K562 (cell line): Measurements from ENCODE around the gene IRAK3. TPM values are rescaled to one million over a fixed set of nuclear protein-coding genes. Genes with fewer than 3 reads are reported as not detected.

Experiments
- ATF3 ChIP-seq, 2 experiments: fragments of 450-650 bp in 1 of 2; sonication (generic) in 1 of 2; formaldehyde crosslinking in 1 of 2; IDR thresholded peaks in 1 of 2; conservative IDR thresholded peaks in 1 of 2; 2 replicates each; pipeline versions ENCODE4 v1.6.1 to v1.8.1; 2016 to 2023; ENCODE audit warnings: mild to moderate bottlenecking in 2 of 2, moderate library complexity in 2 of 2, inconsistent platforms in 1 of 2, missing genetic modification reagents in 1 of 2
- ATF7 ChIP-seq: fragments of 450-650 bp; IDR thresholded peaks from 2 replicates; pipeline ENCODE4 v1.7.1; 2014; ENCODE audit warnings: mild to moderate bottlenecking, moderate library complexity
- CUX1 ChIP-seq: fragments of 200-800 bp; sonication (Bioruptor generic); IDR thresholded peaks from 2 replicates; pipeline ENCODE4 v1.6.1; 2016; ENCODE audit warnings: missing genetic modification characterization, missing compliant biosample characterization
- ETV5 ChIP-seq: sonication (generic); formaldehyde crosslinking; IDR thresholded peaks from 2 replicates; pipeline ENCODE4 v1.4.0; 2020; ENCODE audit warnings: low read depth, mild to moderate bottlenecking, missing genetic modification reagents
- NR1H2 ChIP-seq: sonication (generic); formaldehyde crosslinking; IDR thresholded peaks from 2 replicates; pipeline ENCODE4 v1.4.0; 2020; ENCODE audit warnings: mild to moderate bottlenecking, missing genetic modification reagents
- polyA plus RNA-seq, 8 experiments: library from polyadenylated mRNA; depleted of rRNA in 4 of 8; stranded (reverse) in 5 of 8; unstranded in 3 of 8; fragments of >200 nt; fragmentation: Nextera tagmentation in 2 of 8; fragmentation: Illumina TruSeq in 1 of 8; extraction: Ambion mirVana in 2 of 8; extraction: Trizol in 1 of 8; gene quantifications; 2 replicates each; pipeline versions ENCODE4 v1.2.1 to v1.2.3, GENCODE V29; 2011 to 2014; ENCODE audit warnings: inconsistent platforms in 1 of 8, missing spikeins in 1 of 8
- total RNA-seq, 7 experiments: library from RNA; depleted of rRNA in 6 of 7; stranded (reverse); fragments of >200 nt in 6 of 7; fragmentation: Illumina TruSeq in 2 of 7; extraction: Trizol in 2 of 7; gene quantifications; 2 replicates each; pipeline versions ENCODE4 v1.2.1 to v1.2.3, GENCODE V29; 2011 to 2021; ENCODE audit warnings: low replicate concordance in 1 of 7
- TF ChIP-seq, protein P1 (sequence below), 2 experiments: IDR thresholded peaks; 2 replicates each; pipeline ENCODE4 v1.6.1; 2012; ENCODE audit warnings: improper control_type of control experiment in 2 of 2, low read depth in 2 of 2, low read length in 2 of 2, borderline replicate concordance in 1 of 2
- TF ChIP-seq, protein P2 (sequence below): fragments of 200-800 bp; sonication (Bioruptor generic); IDR thresholded peaks from 2 replicates; pipeline ENCODE4 v1.6.1; 2017; ENCODE audit warnings: missing genetic modification characterization, missing compliant biosample characterization

Gene IRAK3
- total and polyA plus RNA-seq, 9 of the 15 experiments (the other 6 are each of a cell fraction or from before 2014, with no cell fraction given), result 0.06 to 0.09 (median 0.07) TPM; not detected in 6

GRCh38 chr12:66239295-66239694 is 50.3 kb downstream of the IRAK3 start (continued):
- TF ChIP-seq, protein P1, sequence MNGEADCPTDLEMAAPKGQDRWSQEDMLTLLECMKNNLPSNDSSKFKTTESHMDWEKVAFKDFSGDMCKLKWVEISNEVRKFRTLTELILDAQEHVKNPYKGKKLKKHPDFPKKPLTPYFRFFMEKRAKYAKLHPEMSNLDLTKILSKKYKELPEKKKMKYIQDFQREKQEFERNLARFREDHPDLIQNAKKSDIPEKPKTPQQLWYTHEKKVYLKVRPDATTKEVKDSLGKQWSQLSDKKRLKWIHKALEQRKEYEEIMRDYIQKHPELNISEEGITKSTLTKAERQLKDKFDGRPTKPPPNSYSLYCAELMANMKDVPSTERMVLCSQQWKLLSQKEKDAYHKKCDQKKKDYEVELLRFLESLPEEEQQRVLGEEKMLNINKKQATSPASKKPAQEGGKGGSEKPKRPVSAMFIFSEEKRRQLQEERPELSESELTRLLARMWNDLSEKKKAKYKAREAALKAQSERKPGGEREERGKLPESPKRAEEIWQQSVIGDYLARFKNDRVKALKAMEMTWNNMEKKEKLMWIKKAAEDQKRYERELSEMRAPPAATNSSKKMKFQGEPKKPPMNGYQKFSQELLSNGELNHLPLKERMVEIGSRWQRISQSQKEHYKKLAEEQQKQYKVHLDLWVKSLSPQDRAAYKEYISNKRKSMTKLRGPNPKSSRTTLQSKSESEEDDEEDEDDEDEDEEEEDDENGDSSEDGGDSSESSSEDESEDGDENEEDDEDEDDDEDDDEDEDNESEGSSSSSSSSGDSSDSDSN (IDR thresholded peaks at IDR 0.05; ENCODE audit: borderline replicate concordance in 1 of 2, low read depth in 2 of 2, low read length in 2 of 2), result no peak
- TF ChIP-seq CUX1 (CRISPR knock-in tag) (no peak), ETV5 (CRISPR knock-in tag) (no peak), ATF3 (IDR thresholded peaks at IDR 0.05) (no peak), ATF3 (CRISPR knock-in tag; conservative IDR thresholded peaks at IDR 0.05) (no peak), ATF7 (no peak), NR1H2 (CRISPR knock-in tag) (no peak)
- TF ChIP-seq, protein P2, sequence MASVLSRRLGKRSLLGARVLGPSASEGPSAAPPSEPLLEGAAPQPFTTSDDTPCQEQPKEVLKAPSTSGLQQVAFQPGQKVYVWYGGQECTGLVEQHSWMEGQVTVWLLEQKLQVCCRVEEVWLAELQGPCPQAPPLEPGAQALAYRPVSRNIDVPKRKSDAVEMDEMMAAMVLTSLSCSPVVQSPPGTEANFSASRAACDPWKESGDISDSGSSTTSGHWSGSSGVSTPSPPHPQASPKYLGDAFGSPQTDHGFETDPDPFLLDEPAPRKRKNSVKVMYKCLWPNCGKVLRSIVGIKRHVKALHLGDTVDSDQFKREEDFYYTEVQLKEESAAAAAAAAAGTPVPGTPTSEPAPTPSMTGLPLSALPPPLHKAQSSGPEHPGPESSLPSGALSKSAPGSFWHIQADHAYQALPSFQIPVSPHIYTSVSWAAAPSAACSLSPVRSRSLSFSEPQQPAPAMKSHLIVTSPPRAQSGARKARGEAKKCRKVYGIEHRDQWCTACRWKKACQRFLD, result no peak
- TF ChIP-seq, all 486 proteins: peak for 0
